Right lobe of liver (tissue), 4 donors: ENCODE results near the gene RAB37.

Experiments
- CTCF ChIP-seq, 4 donors: fragments of 200-600 bp in 3 of 4; fragments of 450-650 bp in 1 of 4; IDR thresholded peaks; one replicate each; pipeline versions ENCODE4 v1.5.1 to v1.8.0; 2016 to 2022; ENCODE audit warnings: antibody characterized with exemption in 4 of 4, mild to moderate bottlenecking in 2 of 4
- POLR2A ChIP-seq: fragments of 450-650 bp; IDR thresholded peaks from one replicate; pipeline ENCODE4 v1.6.1; 2017; ENCODE audit warnings: antibody characterized with exemption, mild to moderate bottlenecking
- donor health status: DM: no; HTN: no; CAD: no.
- donor health status: DM: no; HTN: no; CAD: no.
- donor health status: DM: no; HTN: yes; CAD: no.

DNA sequence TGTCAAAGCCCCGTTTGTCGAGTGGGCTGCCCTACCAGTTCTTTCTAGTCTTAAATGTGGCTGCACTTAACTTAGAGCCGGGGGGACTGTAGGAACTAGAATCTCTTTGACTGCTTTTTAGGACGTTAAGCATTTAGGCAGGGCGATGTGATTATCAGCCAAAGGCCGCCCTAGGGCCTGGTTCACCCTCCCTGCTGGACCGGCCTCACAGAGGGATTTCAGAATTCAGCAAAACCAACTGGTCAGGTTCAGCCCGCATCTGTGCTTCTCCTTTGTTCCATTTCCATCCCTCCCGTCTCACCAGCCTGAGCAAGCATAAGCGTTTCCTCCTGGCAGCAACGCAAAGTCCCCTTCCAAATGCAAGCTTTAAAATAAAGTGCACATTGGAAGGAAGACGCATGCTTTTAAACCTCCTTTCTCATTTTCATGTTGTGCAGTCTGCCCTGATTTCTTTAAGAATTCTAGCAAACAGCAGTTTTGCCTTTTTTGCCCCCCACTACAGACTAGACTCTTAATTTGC, 55.6 kb downstream of the RAB37 start:
- TF ChIP-seq CTCF (IDR thresholded peaks at IDR 0.05) (no peak), POLR2A (no peak)
